Measurements from ENCODE around the gene CHMP6.
"Not testable (repeated sequence)": the region's sequence is repeated elsewhere in the genome, so short reads cannot be mapped to it uniquely, and the experiment has no call there.

The CHMP6 gene

DNA sequence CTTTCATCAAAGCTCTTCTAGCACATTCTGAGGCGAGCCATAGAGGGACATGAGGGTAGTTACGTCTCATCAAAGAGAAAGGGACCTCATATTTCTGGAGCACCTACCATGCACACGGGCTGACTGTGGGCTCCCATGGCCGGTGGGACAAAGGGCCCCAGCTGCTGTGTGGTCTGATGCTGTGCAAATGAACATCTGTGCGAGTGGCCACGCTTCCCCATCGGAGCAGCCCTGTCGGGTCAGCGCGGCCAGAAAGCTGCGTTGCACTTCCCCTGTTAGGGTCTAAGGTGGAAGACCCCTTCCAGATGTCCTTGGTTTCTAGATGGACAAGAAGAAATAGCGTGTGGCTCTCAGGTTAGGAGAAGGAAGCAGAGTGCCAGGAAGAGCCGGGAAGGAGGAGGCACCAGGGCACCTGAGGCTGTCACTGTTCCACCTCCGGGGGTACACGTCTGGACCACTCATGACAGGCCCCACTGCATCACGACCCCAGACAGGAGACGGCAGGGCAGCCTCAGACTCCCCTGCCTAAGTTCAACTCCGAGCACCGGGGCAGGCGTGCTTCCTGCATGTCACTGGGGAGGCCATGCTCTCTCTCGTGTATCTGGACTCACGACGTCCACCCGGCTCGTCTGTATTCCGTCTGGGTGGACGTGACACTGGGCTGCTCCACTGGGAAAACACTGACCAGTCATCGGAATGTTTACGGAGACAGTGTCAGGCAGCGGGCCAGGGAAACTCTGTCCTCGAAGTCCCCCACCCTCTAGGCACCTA, 34.8 kb downstream of the CHMP6 start:
- Mint-ChIP-seq H3K9me3 (peaks cover 9% of the 10 kb centered on the region), H3K36me3 (ENCODE audit: low read depth) (peaks cover 13% of the 10 kb centered on the region), H3K27ac (no peak overlapping the region), H3K4me3 (no peak overlapping the region), H3K27me3 (peaks cover 72% of the 10 kb centered on the region), H3K4me1 (ENCODE audit: low read depth) (peaks cover 41% of the 10 kb centered on the region)
- intact Hi-C loops (cut with micrococcal nuclease) = no loop called here

DNA sequence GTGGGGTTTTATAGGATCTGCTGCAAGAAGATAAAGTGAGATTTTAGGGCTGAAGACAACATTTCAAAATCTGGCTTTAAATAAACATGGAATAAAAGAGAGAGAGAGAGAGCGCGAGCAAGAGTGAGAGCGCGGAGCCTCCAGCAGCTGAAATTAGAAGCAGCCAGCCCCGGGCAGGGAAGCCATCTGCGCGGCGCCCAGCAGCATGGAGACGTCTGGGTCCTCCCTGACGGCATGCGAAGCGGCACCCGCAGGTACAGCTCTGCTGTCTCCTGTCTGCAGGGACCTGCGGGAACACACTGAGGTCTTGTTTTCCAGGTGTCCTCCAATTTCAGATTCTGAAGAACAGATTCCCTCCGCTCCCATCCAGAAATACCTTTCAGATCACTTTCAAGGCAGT, 35.4 kb downstream of the CHMP6 start:
- intact Hi-C loops (cut with micrococcal nuclease) = no loop called here
- Mint-ChIP-seq H3K27ac (no peak overlapping the region), H3K9me3 (peaks cover 9% of the 10 kb centered on the region), H3K27me3 (peaks cover 69% of the 10 kb centered on the region), H3K36me3 (ENCODE audit: low read depth) (peaks cover 19% of the 10 kb centered on the region), H3K4me1 (ENCODE audit: low read depth) (peaks cover 47% of the 10 kb centered on the region), H3K4me3 (no peak overlapping the region)

DNA sequence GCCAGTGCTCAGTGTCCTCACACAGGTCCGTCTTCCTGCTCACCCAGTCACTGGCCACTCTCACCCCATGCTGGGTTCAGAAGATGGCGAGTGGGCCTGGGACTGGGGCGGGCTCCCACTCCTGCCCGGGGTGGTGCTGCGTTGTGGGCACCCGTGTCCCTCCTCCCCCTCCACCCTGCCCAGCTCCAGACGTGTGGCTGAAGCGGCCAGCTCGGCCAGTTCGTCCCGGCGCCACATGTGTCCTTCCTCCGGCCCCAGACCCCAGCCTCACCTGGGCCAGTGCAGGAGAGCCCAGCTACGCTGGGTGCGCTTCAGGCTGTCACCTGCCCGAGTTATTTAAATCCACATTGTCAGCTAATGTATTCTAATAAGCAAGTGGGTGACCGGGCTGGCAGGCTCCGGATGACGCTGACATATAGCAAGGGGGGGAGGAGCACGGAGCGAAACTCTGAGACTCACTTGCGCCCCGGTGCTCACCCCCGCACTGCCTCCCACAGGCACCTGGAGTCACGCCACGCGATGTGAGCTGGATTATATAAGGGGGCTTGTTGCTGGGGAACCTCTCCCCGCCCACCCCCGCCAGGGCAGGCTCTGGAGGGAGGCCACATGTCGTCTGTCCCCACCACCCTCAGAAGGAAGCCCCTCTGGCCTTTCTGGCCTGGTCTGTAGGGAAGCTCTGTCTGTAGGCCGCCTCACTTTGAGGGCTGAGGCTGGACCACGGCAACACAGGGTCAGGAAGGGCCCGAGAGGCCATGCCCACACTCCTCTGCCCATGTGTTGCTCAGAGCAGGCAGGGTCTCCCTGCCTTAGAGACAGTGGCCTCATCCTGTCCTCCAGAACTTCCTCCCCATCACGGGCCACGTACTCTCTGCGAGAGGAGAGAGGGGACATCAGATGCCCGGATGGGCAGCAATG, 36.2 kb downstream of the CHMP6 start:
- peaks cover 9% of the 10 kb centered on the region for H3K9me3 Mint-ChIP-seq
- H3K4me1 Mint-ChIP-seq (ENCODE audit: low read depth) = peaks cover 55% of the 10 kb centered on the region
- H3K36me3 Mint-ChIP-seq (ENCODE audit: low read depth) = peaks cover 27% of the 10 kb centered on the region
- H3K4me3 Mint-ChIP-seq = no peak overlapping the region
- H3K27me3 Mint-ChIP-seq = peaks cover 68% of the 10 kb centered on the region
- intact Hi-C loops (cut with micrococcal nuclease) = no loop called here
- H3K27ac Mint-ChIP-seq = no peak overlapping the region

DNA sequence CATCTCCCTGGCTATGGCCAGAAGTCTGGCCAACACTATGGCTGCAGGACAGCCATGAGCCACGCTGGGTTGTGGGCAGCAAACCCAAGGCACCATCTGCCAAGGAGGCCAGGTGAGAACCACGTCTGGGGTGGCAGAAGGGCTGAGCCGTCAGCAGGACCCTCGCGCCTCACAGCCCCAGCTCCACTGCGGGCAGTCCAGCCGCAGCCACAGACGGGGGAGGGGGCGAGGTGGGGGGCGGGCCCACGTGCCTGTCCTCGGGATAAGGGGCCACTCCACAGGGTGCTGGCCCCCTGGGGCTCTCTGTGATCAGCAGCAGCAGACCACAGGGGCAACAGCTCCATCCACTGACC, 36.8 kb downstream of the CHMP6 start:
- intact Hi-C loops (cut with micrococcal nuclease) = no loop called here

DNA sequence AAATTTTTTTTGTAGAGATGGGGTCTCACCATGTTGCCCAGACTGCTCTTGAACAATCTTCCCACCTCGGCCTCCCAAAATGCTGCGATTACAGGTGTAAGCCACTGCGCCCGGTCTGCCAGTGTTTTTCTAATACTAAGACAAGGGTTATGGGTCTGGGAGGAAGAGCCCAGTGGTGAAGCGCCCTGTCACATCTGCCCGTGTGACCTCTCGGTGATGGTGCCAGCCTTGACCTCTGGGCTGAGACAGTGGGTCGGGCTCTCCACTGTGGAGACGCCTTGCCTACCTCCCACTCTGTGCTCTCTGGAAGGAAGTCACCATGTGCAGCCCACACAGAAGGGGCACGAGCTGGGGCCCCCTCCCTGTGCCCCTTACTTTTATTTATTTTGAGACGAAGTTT, 38.2 kb downstream of the CHMP6 start:
- peaks cover 63% of the 10 kb centered on the region for H3K4me1 Mint-ChIP-seq (ENCODE audit: low read depth)
- no peak overlapping the region for H3K4me3 Mint-ChIP-seq
- peaks cover 9% of the 10 kb centered on the region for H3K9me3 Mint-ChIP-seq
- no peak overlapping the region for H3K27ac Mint-ChIP-seq
- H3K36me3 Mint-ChIP-seq (ENCODE audit: low read depth) = peaks cover 42% of the 10 kb centered on the region
- intact Hi-C loops (cut with micrococcal nuclease) = loop anchor here (5.0 kb wide), 1 partner anchor 38 kb away; the partner anchor contains the start of gene CHMP6
- H3K27me3 Mint-ChIP-seq = peaks cover 58% of the 10 kb centered on the region

More for the DNA sequence above, 36.8 kb downstream of the CHMP6 start:
- peaks cover 33% of the 10 kb centered on the region for H3K36me3 Mint-ChIP-seq (ENCODE audit: low read depth)
- no peak overlapping the region for H3K4me3 Mint-ChIP-seq
- H3K9me3 Mint-ChIP-seq = peaks cover 9% of the 10 kb centered on the region
- no peak overlapping the region for H3K27ac Mint-ChIP-seq
- H3K27me3 Mint-ChIP-seq = peaks cover 65% of the 10 kb centered on the region
- H3K4me1 Mint-ChIP-seq (ENCODE audit: low read depth) = peaks cover 61% of the 10 kb centered on the region

DNA sequence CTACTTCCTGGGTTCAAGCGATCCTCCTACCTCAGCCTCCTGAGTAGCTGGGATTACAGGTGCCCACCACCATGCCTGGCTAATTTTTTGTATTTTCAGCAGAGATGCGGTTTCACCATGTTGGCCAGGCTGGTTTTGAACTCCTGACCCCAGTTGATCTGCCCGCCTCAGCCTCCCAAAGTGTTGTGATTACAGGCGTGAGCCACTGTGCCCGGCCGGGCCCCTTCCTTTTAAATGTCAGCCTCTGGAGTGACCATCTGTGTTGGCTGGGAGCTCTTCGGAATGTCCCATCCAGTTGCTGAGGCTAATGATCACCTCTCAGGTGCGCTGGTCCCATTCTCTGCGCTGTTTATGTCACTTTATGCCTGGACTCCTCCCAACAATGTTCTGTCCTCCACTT, 38.7 kb downstream of the CHMP6 start:
- H3K9me3 Mint-ChIP-seq, H3K27ac Mint-ChIP-seq, H3K4me3 Mint-ChIP-seq: not testable (repeated sequence)
- Mint-ChIP-seq H3K4me1 (ENCODE audit: low read depth) (peaks cover 63% of the 10 kb centered on the region), H3K36me3 (ENCODE audit: low read depth) (peaks cover 42% of the 10 kb centered on the region), H3K27me3 (peaks cover 54% of the 10 kb centered on the region)
- intact Hi-C loops (cut with micrococcal nuclease) = loop anchor here (5.0 kb wide), 1 partner anchor 38 kb away; the partner anchor contains the start of gene CHMP6

DNA sequence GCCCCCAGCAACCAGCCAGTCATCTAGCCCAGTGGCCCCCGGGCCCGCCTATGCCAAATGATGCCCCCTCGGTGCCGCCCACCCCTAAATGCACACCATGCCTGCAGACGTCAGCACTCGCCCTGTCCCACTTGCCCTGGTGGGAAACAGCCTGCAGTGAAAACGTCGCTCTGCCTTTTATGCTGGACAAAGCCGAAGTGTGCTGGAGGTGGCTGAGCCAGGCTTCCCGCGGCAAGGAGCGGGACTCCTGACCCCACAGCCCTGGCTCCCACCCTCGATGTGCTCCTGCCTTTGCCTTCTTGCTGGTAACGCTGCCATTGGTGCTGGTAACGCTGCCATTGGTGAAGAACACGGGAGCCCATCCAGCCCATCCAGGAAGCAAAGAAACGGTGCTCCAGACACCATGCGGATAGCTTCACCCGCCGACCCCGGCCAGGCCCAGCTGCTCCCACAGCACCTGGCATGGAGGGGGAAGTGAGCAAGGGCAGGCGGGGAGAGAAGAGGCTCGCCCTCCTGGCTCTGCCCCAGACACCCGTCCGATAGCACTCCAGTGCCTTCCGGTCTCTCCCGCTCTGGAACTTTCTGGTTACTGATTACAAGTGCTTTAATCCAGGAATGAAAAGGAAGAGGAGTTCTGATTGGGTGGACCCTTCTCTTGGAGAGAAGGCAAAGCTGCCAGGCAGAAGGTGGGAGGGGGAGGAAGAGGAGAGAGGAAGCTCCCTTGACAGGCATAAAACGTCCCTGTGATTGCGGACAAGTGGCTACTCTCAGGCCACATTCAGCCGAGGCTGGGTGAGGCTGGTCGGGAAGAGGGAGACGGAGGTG, 39.3 kb downstream of the CHMP6 start:
- Mint-ChIP-seq H3K4me3 (peak overlapping the region; percentile 66), H3K36me3 (ENCODE audit: low read depth) (peaks cover 48% of the 10 kb centered on the region), H3K4me1 (ENCODE audit: low read depth) (peaks cover 69% of the 10 kb centered on the region), H3K27ac (peak overlapping the region; percentile 68), H3K27me3 (peaks cover 50% of the 10 kb centered on the region), H3K9me3 (peaks cover 9% of the 10 kb centered on the region)
- intact Hi-C loops (cut with micrococcal nuclease) = loop anchor here (5.0 kb wide), 1 partner anchor 39 kb away; the partner anchor contains the start of gene CHMP6

DNA sequence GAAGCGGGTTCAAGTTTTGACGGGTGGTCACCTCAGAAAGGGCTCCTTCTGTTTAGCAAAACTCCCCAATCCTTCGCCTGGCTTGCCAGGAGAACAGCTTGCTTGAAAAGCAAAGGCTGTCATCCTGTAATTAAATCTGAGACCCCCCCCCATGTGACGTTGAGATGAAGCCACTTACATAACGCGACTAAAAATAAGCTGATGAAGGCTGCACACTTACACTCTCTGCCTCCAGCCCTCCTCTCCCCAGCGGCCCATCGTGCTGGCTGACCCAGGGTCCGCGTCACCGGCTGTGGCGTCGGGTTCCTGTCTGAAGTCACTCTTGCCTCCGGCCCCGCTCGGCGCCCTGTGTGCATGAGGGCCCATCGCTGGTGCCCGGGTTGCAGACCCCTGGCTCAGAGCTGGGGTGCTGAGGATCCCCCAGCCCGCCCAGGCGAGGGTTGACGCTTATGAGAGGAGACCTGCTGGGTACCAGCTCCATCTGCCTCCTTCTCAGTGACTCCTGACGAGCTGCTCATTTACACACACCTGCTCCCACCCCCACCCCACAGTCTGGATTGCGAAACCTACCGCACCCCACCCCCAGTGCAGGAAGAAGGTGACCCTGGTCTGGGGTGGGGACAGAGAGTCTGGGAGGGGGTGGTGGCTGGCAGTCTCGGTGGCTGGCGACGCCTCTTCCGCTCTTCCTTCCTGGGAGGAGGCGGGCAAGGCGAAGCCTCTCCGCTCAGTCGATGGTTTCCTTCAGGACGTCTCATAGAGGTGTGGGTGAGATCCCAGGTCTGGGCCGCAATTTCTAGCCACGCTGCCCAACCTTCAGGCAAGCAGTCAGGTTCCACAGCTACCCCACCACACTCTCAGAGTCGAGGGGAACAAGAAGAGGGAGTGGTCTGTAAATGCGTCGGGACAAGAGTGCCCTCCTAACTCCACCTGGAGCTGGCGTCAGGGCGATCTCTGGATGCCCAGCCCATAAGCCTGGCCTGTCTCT, 40.2 kb downstream of the CHMP6 start:
- Mint-ChIP-seq H3K4me3 (peak overlapping the region; percentile 66), H3K27ac (peak overlapping the region; percentile 68), H3K4me1 (ENCODE audit: low read depth) (peaks cover 78% of the 10 kb centered on the region), H3K36me3 (ENCODE audit: low read depth) (peaks cover 53% of the 10 kb centered on the region), H3K27me3 (peaks cover 42% of the 10 kb centered on the region), H3K9me3 (peaks cover 5% of the 10 kb centered on the region)
- intact Hi-C loops (cut with micrococcal nuclease) = loop anchor here (5.0 kb wide), 1 partner anchor 40 kb away; the partner anchor contains the start of gene CHMP6

DNA sequence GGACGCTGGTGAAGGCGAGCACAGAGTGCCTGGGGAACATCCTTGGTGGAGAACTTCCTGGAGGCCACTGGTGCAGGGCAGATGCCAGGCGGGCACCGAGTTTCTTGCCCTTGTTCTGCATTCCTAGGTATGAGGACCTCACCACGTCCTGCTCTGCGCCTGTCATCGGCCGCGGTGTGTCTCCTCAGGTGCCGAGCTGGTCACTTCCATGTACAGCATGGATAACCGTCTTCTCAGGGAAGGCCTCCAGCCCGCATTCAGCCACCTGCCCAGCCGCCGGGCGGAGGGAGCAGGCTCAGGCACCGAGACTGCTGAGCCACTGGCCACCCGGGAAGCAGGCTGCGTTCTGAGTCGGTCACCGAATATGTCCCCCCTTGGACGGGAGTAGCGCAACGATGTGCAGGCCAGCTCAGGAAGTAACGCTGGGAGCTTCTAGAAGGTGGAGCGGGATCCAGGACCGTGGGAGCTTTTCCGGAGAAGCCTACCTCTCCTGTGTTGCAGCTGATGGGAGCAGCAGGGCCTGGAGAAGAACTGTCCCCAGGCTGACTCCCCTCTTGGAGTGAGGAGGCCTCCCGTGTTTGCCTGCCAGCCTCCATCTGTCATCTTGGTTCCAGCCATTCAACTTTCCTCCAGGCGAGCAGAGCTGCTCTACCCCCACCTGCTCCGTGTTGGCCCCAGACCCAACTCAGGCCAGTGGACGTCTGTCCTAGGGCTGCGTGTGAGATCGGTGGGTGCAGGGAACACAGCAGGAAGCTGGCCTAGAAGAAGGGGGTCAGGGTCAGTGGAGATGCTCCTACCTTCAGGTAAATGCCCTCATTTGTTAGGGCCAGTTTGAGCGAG, 41.2 kb downstream of the CHMP6 start:
- Mint-ChIP-seq H3K36me3 (ENCODE audit: low read depth) (peaks cover 63% of the 10 kb centered on the region), H3K27ac (peak overlapping the region; percentile 83), H3K4me1 (ENCODE audit: low read depth) (peaks cover 85% of the 10 kb centered on the region), H3K9me3 (no peaks in the 10 kb centered on the region), H3K4me3 (peak overlapping the region; percentile 97), H3K27me3 (peaks cover 41% of the 10 kb centered on the region)
- intact Hi-C loops (cut with micrococcal nuclease) = loop anchor here (5.0 kb wide), 1 partner anchor 41 kb away; the partner anchor contains the start of gene CHMP6

DNA sequence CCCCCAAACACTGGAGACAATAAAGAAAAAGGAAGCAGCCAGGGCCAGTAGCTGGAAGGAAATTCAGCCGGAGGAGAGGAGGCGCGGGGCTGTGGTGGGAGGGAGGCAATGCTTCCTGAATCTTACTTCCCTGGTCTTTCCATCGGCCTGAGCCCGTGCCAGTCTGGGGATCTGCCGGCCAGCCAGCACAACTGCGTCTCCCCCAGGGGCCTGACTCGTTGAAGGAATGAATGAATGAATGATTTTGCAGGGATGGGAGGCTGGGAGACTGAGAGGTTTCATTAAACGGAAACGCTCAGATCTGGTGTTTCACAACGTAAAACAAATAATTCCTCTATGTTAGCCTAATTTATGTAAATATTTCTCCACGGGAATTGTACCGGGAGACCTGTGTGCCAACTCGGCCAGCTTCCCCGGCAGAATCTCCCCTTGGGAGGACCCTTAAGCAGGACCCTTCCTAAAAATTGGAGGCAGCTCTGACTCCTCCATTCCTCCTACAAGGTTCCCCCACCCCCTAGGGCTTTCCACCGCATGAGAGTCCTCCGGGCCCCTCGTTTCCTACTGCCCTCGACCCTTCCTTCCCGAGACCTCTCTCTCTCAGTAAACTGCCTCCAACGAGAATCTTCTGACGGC, 42.0 kb downstream of the CHMP6 start:
- H3K27ac Mint-ChIP-seq = peak overlapping the region; percentile 83

DNA sequence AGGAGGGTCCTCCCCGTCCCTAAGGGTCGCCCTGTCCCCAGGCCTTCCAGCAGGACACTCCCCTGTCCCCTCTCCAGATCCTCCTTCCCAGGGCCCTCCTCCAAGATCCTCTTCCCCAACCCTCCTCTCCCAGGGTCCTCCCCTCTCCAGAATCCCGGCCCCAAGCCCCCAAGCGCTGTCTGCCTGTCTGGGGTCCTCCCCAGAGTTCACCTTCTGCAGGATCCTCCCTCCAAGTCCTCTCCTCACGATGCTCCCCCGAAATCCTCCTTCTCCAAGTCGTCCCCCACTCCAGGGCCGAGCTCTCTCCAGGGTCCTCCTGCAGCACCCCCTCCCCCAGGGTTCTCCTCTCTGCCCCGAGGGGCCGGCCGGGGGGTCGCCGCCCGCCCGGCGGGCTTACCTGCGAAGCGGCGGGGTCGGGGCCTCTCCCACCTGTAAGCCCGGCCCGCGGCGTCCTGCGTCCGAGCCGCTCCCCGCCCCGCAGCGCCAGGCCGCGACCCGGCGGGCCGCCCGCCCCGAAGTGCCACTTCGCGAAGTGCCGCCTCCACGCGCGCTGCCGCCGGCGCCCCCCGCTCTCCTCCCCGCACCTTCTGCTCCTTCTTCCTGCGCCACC, 42.6 kb downstream of the CHMP6 start:
- H3K4me1 Mint-ChIP-seq (ENCODE audit: low read depth) = peaks cover 88% of the 10 kb centered on the region
- no peaks in the 10 kb centered on the region for H3K9me3 Mint-ChIP-seq
- intact Hi-C loops (cut with micrococcal nuclease) = loop anchor here (2.0 to 5.0 kb wide), 2 partner anchors 17 to 42 kb away; partner anchors contain the start of gene CHMP6
- peaks cover 77% of the 10 kb centered on the region for H3K36me3 Mint-ChIP-seq (ENCODE audit: low read depth)
- H3K27ac Mint-ChIP-seq = peak overlapping the region; percentile 83
- H3K27me3 Mint-ChIP-seq = peaks cover 42% of the 10 kb centered on the region
- H3K4me3 Mint-ChIP-seq = peak overlapping the region; percentile 97

More for the DNA sequence above, 42.0 kb downstream of the CHMP6 start:
- H3K9me3 Mint-ChIP-seq = no peaks in the 10 kb centered on the region
- H3K4me3 Mint-ChIP-seq = peak overlapping the region; percentile 97
- intact Hi-C loops (cut with micrococcal nuclease) = loop anchor here (2.0 to 5.0 kb wide), 2 partner anchors 17 to 41 kb away; partner anchors contain the start of gene CHMP6
- peaks cover 71% of the 10 kb centered on the region for H3K36me3 Mint-ChIP-seq (ENCODE audit: low read depth)
- H3K4me1 Mint-ChIP-seq (ENCODE audit: low read depth) = peaks cover 87% of the 10 kb centered on the region
- peaks cover 41% of the 10 kb centered on the region for H3K27me3 Mint-ChIP-seq
